Uterus (tissue), 2 donors: ENCODE measurements around the gene IL17F.

ENCODE experiments used
- CTCF ChIP-seq, 4 experiments: fragments of 200-600 bp in 2 of 4; fragments of 450-650 bp in 2 of 4; sonication (generic) in 2 of 4; IDR thresholded peaks; one replicate each; pipeline ENCODE4 v1.5.1; 2016 to 2019; ENCODE audit warnings: antibody characterized with exemption in 4 of 4, mild to moderate bottlenecking in 2 of 4, moderate library complexity in 1 of 4
- POLR2A ChIP-seq, 2 donors: fragments of 450-650 bp; IDR thresholded peaks; one replicate each; pipeline ENCODE4 v1.6.1; 2016; ENCODE audit warnings: antibody characterized with exemption in 2 of 2, mild to moderate bottlenecking in 1 of 2, moderate library complexity in 1 of 2

- no peak for TF ChIP-seq CTCF (IDR thresholded peaks at IDR 0.05)
- no peak for TF ChIP-seq POLR2A (IDR thresholded peaks at IDR 0.05)
Measured at GRCh38 chr6:52284131-52284459, 39.8 kb upstream of the IL17F start.
